DOHH2 (cell line): ENCODE results near the gene ALPI.
A peak's percentile ranks its signal among the peaks of the same experiment; 100 is the strongest.

ENCODE experiments used
- H3F3A ChIP-seq: fragments of 200-600 bp; sonication (generic), shearing (Covaris generic); 2 replicates; pipeline ENCODE4 v1.6.0; 2016; ENCODE audit warnings: antibody characterized with exemption, mild to moderate bottlenecking; ENCODE audit not compliant: control insufficient read depth, insufficient read depth
- H3K27ac ChIP-seq: fragments of 200-600 bp; sonication (generic); 2 replicates; pipeline ENCODE4 v1.5.1; 2014; ENCODE audit warnings: low read depth, mild to moderate bottlenecking, low read length, moderate library complexity
- H3K27me3 ChIP-seq: fragments of 200-600 bp; sonication (generic); 2 replicates; pipeline ENCODE4 v1.6.1; 2014; ENCODE audit warnings: mild to moderate bottlenecking, low read length, mixed read lengths; ENCODE audit not compliant: control insufficient read depth
- H3K36me3 ChIP-seq: fragments of 200-600 bp; sonication (generic); 2 replicates; pipeline ENCODE4 v1.6.1; 2014; ENCODE audit warnings: mild to moderate bottlenecking, low read length, moderate library complexity, mixed read lengths; ENCODE audit not compliant: control insufficient read depth
- H3K4me1 ChIP-seq: fragments of 200-600 bp; sonication (generic); 2 replicates; pipeline ENCODE4 v1.6.1; 2014; ENCODE audit warnings: mild to moderate bottlenecking, low read length, mixed read lengths; ENCODE audit not compliant: control insufficient read depth
- H3K4me2 ChIP-seq: fragments of 200-600 bp; sonication (generic); 2 replicates; pipeline ENCODE4 v1.6.0; 2014; ENCODE audit warnings: mild to moderate bottlenecking, low read length, moderate library complexity
- H3K4me3 ChIP-seq: fragments of 200-600 bp; sonication (generic); 2 replicates; pipeline ENCODE4 v1.5.1; 2014; ENCODE audit warnings: mild to moderate bottlenecking, low read length, mixed read lengths
- H3K79me2 ChIP-seq: fragments of 200-600 bp; sonication (generic); 2 replicates; pipeline ENCODE4 v1.6.1; 2014; ENCODE audit warnings: mild to moderate bottlenecking, low read length, mixed read lengths; ENCODE audit not compliant: control insufficient read depth
- H3K9me2 ChIP-seq: fragments of 200-600 bp; sonication (generic); replicated peaks from 2 replicates; pipeline ENCODE4 v1.6.1; 2014; ENCODE audit warnings: mild to moderate bottlenecking, low read length, mixed read lengths; ENCODE audit not compliant: control insufficient read depth
- H3K9me3 ChIP-seq: fragments of 200-600 bp; sonication (generic); 2 replicates; pipeline ENCODE4 v1.6.1; 2014; ENCODE audit warnings: antibody characterized with exemption, low read length, mixed read lengths; ENCODE audit not compliant: control insufficient read depth, insufficient read depth
- H4K20me1 ChIP-seq: fragments of 200-600 bp; sonication (generic); 2 replicates; pipeline ENCODE4 v1.6.0; 2014; ENCODE audit warnings: low read depth, mild to moderate bottlenecking, antibody characterized with exemption, low read length, moderate library complexity; ENCODE audit not compliant: control insufficient read depth, insufficient read depth
- EZH2phosphoT487 ChIP-seq: fragments of 200-600 bp; sonication (generic); IDR thresholded peaks from 2 replicates; pipeline ENCODE4 v1.6.1; 2017; ENCODE audit warnings: borderline replicate concordance, mild to moderate bottlenecking, antibody characterized with exemption, low read length, moderate library complexity, mixed read lengths
- TF ChIP-seq, protein P1 (sequence below): fragments of 200-600 bp; sonication (generic); IDR thresholded peaks from one replicate; pipeline ENCODE4 v1.5.1; 2014; ENCODE audit warnings: antibody characterized with exemption, mild to moderate bottlenecking, low read depth, low read length; ENCODE audit not compliant: poor library complexity, severe bottlenecking

Gene ALPI

DNA sequence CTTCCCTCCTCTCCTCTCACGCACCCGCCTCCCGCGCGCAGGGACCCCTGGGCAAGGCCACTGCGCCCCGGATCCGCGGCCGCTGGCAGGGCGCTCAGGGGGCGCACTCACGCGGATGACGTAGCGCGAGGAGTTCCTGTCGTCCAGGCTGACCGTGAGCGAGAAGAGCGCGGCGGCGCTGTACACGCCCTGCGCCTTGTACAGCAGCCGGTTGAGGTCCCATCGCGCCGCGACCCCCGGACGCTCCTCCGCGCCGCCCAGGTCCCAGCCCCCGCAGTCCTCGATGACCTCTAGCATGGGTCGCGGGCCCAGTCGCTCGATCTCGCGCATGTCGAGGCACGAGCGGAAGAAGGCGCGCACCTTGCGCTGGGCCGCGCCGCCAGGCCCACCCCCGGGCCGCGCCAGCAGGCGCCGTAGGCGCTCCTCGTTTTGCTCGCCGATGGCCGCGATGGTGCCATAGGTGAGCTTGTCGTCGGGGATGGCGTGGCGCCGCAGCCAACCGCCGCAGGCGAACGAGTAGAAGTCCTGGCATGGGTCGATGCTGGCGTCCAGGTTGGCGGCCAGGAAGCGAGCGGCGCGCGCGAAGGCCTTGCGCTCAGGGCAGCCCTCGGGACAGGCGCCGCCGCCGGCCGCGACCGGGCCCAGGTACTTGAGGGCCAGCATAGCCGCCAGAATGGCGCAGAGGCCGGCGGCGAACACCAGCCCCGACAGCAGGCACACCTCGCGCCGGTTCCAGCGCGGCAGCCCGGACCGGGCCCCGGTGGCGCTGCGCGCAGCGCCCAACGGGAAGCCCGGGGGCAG is 30.0 kb downstream of the ALPI start:
- H3F3A ChIP-seq, result no peaks in the 10 kb centered on the region
- H3K9me2 ChIP-seq, result no peaks in the 10 kb centered on the region
- H3K4me3 ChIP-seq, result no peak overlapping the region
- H3K27me3 ChIP-seq, result no peaks in the 10 kb centered on the region
- TF ChIP-seq EZH2phosphoT487, result no peak
- TF ChIP-seq, protein P1, sequence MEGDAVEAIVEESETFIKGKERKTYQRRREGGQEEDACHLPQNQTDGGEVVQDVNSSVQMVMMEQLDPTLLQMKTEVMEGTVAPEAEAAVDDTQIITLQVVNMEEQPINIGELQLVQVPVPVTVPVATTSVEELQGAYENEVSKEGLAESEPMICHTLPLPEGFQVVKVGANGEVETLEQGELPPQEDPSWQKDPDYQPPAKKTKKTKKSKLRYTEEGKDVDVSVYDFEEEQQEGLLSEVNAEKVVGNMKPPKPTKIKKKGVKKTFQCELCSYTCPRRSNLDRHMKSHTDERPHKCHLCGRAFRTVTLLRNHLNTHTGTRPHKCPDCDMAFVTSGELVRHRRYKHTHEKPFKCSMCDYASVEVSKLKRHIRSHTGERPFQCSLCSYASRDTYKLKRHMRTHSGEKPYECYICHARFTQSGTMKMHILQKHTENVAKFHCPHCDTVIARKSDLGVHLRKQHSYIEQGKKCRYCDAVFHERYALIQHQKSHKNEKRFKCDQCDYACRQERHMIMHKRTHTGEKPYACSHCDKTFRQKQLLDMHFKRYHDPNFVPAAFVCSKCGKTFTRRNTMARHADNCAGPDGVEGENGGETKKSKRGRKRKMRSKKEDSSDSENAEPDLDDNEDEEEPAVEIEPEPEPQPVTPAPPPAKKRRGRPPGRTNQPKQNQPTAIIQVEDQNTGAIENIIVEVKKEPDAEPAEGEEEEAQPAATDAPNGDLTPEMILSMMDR, result no peak
- no peak overlapping the region for H3K4me2 ChIP-seq
- H3K4me1 ChIP-seq, result no peaks in the 10 kb centered on the region
- no peaks in the 10 kb centered on the region for H3K79me2 ChIP-seq
- H3K9me3 ChIP-seq, result no peaks in the 10 kb centered on the region
- no peak overlapping the region for H3K27ac ChIP-seq
- H4K20me1 ChIP-seq, result no peaks in the 10 kb centered on the region
- H3K36me3 ChIP-seq, result no peaks in the 10 kb centered on the region

DNA sequence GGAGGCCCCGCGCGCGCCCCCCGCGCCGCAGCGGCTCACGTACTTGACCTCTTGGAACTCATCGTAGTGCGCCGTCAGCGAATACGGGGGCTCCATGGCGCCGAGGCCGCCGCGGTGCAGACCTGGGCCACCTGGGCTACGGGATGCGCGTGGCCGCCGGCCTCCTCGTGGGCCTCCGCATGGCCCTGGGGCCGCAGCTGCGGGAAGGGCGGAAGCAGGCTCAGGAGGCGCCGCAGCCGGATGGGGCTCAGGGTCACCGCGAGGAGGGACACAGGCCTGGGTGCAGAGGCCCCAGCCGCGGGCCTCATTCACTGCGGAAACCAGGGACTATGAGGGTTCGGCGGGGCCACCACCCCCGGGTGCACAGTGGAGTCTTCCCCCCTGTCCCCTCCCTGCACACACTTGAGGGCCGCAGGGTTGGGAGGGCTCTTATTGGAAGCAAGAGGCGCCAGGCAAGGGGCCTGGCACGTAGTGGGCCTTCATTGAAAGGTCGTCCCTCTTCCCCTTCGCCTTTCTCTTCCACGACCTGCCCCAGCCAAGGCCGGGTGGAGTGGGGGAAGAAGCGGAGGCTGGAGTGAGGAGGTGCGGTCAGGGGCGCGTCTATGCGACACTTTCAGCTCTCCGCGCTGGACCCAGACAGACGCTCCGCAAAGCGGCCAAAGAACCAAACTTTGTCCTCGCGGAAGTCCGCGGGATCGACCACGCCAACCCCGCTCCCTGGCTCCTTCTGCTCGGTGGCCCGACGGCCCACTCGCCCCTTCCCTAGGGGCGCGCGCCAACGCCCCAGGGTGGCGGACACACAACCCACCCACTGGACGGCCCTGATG is 30.8 kb downstream of the ALPI start:
- Histone ChIP-seq H3K27me3 (no peaks in the 10 kb centered on the region), H4K20me1 (no peaks in the 10 kb centered on the region)

DNA sequence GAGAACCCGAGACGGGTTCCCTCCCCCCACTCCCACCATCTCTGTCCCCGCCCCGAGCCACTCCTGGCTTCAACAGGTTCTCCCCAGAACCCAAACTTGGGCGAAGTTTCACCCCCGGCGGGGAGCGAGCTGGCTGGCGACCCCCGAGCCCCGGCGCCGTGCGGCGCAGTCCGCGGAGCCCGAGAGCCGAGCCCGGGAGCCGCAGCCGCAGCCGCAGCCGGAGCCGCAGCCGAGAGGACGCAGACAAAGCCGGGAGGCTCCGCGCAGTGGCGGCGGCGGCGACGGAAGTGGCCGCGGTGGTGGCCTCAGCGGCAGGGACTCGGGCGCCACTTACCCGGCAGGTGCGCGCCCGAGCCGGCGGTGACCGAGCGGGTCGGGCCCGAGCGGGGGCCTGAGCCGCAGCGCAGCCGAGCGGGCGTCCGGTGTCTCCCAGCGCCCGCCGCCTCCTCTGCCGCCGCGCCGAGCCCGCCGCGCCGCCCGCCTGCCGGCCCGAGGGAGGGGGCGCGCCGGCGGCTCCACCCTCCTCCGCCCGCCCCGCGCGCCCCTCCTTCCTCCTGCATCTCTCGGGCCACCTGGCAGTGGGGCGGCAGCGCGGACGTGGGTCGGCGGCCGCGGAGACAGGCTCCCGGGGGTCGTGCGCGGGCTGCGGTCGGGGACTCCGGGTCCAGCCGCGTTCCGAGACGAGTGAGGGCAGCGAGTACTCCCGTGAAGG is 31.6 kb downstream of the ALPI start, which contains the start of gene ECEL1:
TSS of gene ECEL1 (minus strand) at position 450 of the 712 bp plus-strand sequence. CDS start 1,181 bp downstream, outside the sequence.
- Histone ChIP-seq H3K79me2 (no peaks in the 10 kb centered on the region), H3K36me3 (no peaks in the 10 kb centered on the region), H3K27ac (no peak within 1 kb of the TSS), H3K27me3 (no peaks in the 10 kb centered on the region), H3K9me3 (no peaks in the 10 kb centered on the region), H3K9me2 (no peaks in the 10 kb centered on the region), H3K4me2 (0 out of 2 replicates have a peak within 1 kb of the TSS, but pooled peaks have one; percentile 8), H4K20me1 (no peaks in the 10 kb centered on the region), H3F3A (no peaks in the 10 kb centered on the region), H3K4me3 (no peak within 1 kb of the TSS), H3K4me1 (no peaks in the 10 kb centered on the region)
- TF ChIP-seq EZH2phosphoT487, result no peak
- TF ChIP-seq, protein P1, result no peak

More for the DNA sequence above, 30.8 kb downstream of the ALPI start:
- Histone ChIP-seq H3K79me2 (no peaks in the 10 kb centered on the region), H3F3A (no peaks in the 10 kb centered on the region), H3K27ac (no peak overlapping the region), H3K4me1 (no peaks in the 10 kb centered on the region), H3K4me3 (no peak overlapping the region), H3K9me3 (no peaks in the 10 kb centered on the region), H3K9me2 (no peaks in the 10 kb centered on the region), H3K4me2 (0 out of 2 replicates have a peak overlapping the region, but pooled peaks have one; percentile 8), H3K36me3 (no peaks in the 10 kb centered on the region)
- no peak for TF ChIP-seq EZH2phosphoT487
